ENCODE data around the gene RHBDL3. TPM values are rescaled to one million over a fixed set of nuclear protein-coding genes. Genes with fewer than 3 reads are reported as not detected.

RHBDL3 gene
- total RNA-seq, 6 donors from 2014 or later = 0.47 to 1.2 TPM; not detected in 4

- Histone ChIP-seq H3K4me3 (no peak overlapping the region), H3K9me3 (no peaks in the 10 kb centered on the region), H3K4me1 (peaks cover 52 to 74% (median 57%) of the 10 kb centered on the region in 4 donors), H3K27ac (peak overlapping the region in 2 of 4 donors; percentile 1 to 32), H3K36me3 (peaks cover 24 to 83% (median 59%) of the 10 kb centered on the region in 4 donors), H3K27me3 (no peaks in the 10 kb centered on the region)
- 46 to 56% methylated on average over 6 of the region's 6 CpGs for WGBS, 2 donors
- no peak for ATAC-seq (ENCODE audit: low FRiP score in 2 of 2)
- TF ChIP-seq POLR2AphosphoS5 (IDR thresholded peaks at IDR 0.05) (no peak), EP300 (IDR thresholded peaks at IDR 0.05) (no peak), POLR2A (IDR thresholded peaks at IDR 0.05) (no peak), CTCF (IDR thresholded peaks at IDR 0.05) (no peak)
- DNase-seq = no peak
Measured at GRCh38 chr17:32355649-32356377, 90.2 kb downstream of the RHBDL3 start.

- H3K4me3 ChIP-seq = no peak overlapping the region
- no peaks in the 10 kb centered on the region for H3K27me3 ChIP-seq
- peaks cover 29 to 88% (median 64%) of the 10 kb centered on the region in 4 donors for H3K36me3 ChIP-seq
- 86 to 88% methylated on average over 3 of the region's 3 CpGs for WGBS, 2 donors
- DNase-seq (no peak), ATAC-seq (ENCODE audit: low FRiP score in 2 of 2) (no peak)
- peaks cover 52 to 73% (median 57%) of the 10 kb centered on the region in 4 donors for H3K4me1 ChIP-seq
- no peaks in the 10 kb centered on the region for H3K9me3 ChIP-seq
- peak overlapping the region in 2 of 4 donors; percentile 1 to 32 for H3K27ac ChIP-seq
- TF ChIP-seq CTCF (IDR thresholded peaks at IDR 0.05) (no peak), POLR2AphosphoS5 (IDR thresholded peaks at IDR 0.05) (no peak), POLR2A (IDR thresholded peaks at IDR 0.05) (no peak), EP300 (IDR thresholded peaks at IDR 0.05) (no peak)
Measured at GRCh38 chr17:32356378-32356743, 90.7 kb downstream of the RHBDL3 start.

- no peak overlapping the region for H3K4me3 ChIP-seq
- TF ChIP-seq CTCF (IDR thresholded peaks at IDR 0.05) = no peak
- TF ChIP-seq EP300 (IDR thresholded peaks at IDR 0.05) = no peak
- TF ChIP-seq POLR2A (IDR thresholded peaks at IDR 0.05) = no peak
- no peak for TF ChIP-seq POLR2AphosphoS5 (IDR thresholded peaks at IDR 0.05)
- H3K4me1 ChIP-seq = peaks cover 51 to 69% (median 55%) of the 10 kb centered on the region in 4 donors
- H3K36me3 ChIP-seq = peaks cover 30 to 92% (median 68%) of the 10 kb centered on the region in 4 donors
- WGBS, 2 donors = 88 to 91% methylated on average over 5 of the region's 5 CpGs
- no peak overlapping the region for H3K27ac ChIP-seq
- no peaks in the 10 kb centered on the region for H3K27me3 ChIP-seq
- DNase-seq (no peak), ATAC-seq (ENCODE audit: low FRiP score in 2 of 2) (no peak)
- H3K9me3 ChIP-seq = no peaks in the 10 kb centered on the region
Measured at GRCh38 chr17:32356750-32357149, 91.1 kb downstream of the RHBDL3 start.

GRCh38 chr17:32357615-32358014 lies 92.0 kb downstream of the RHBDL3 start:
- Histone ChIP-seq H3K36me3 (peaks cover 35 to 96% (median 75%) of the 10 kb centered on the region in 4 donors), H3K27me3 (no peaks in the 10 kb centered on the region), H3K4me1 (peaks cover 42 to 60% (median 46%) of the 10 kb centered on the region in 4 donors), H3K9me3 (no peaks in the 10 kb centered on the region), H3K4me3 (no peak overlapping the region), H3K27ac (no peak overlapping the region)
- no peak for ATAC-seq (ENCODE audit: low FRiP score in 2 of 2)
- DNase-seq = no peak
- TF ChIP-seq EP300 (IDR thresholded peaks at IDR 0.05) (no peak), POLR2AphosphoS5 (IDR thresholded peaks at IDR 0.05) (no peak), POLR2A (IDR thresholded peaks at IDR 0.05) (no peak), CTCF (IDR thresholded peaks at IDR 0.05) (no peak)
- WGBS, 2 donors = 77 to 83% methylated on average over 8 of the region's 8 CpGs

- no peaks in the 10 kb centered on the region for H3K9me3 ChIP-seq
- TF ChIP-seq POLR2A (IDR thresholded peaks at IDR 0.05) = no peak
- no peak for TF ChIP-seq POLR2AphosphoS5 (IDR thresholded peaks at IDR 0.05)
- TF ChIP-seq CTCF (IDR thresholded peaks at IDR 0.05) = no peak
- no peak for TF ChIP-seq EP300 (IDR thresholded peaks at IDR 0.05)
- peaks cover 68 to 98% (median 89%) of the 10 kb centered on the region in 4 donors for H3K36me3 ChIP-seq
- no peak overlapping the region for H3K27ac ChIP-seq
- 92 to 96% methylated on average over 1 of the region's 1 CpG for WGBS, 2 donors
- DNase-seq = no peak
- H3K27me3 ChIP-seq = no peaks in the 10 kb centered on the region
- ATAC-seq (ENCODE audit: low FRiP score in 2 of 2) = no peak
- peaks cover 7 to 24% (median 11%) of the 10 kb centered on the region in 4 donors for H3K4me1 ChIP-seq
- H3K4me3 ChIP-seq = no peak overlapping the region
Measured at GRCh38 chr17:32361270-32361669, 95.6 kb downstream of the RHBDL3 start.
